ENCODE data around the gene ARMH3. TPM values are rescaled to one million over a fixed set of nuclear protein-coding genes. Genes with fewer than 3 reads are reported as not detected.
"Not testable (repeated sequence)": the region's sequence is repeated elsewhere in the genome, so short reads cannot be mapped to it uniquely, and the experiment has no call there.

Gene ARMH3
- total and polyA plus RNA-seq, 2 donors: 13.4 to 23.0 TPM

DNA sequence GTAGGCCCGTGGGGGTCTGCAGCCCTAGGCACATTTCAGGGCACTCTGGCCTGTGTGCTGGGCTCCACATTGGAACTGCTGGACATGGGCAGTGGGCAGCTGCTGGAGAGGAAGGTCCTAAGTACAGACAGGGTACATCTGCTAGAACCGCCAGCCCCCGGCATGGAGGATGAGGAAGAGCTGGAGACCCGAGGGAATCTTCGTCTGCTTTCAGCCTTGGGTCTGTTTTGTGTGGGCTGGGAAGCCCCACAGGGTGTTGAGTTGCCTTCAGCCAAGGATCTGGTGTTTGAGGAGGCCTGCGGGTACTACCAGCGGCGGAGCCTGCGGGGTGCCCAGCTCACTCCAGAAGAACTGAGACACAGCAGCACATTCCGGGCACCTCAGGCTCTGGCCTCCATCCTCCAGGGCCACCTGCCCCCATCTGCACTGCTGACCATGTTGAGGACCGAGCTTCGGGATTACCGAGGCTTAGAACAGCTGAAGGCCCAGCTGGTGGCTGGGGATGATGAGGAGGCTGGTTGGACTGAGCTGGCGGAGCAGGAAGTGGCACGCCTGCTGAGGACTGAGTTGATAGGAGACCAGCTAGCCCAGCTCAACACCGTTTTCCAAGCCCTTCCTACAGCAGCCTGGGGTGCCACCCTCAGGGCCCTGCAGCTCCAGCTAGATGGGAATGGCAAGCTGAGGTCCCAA is 10.6 kb upstream of the ARMH3 start:
- Histone ChIP-seq H3K4me3 (ENCODE audit: low read depth, low read length) (peak overlapping the region; percentile 93), H3K27ac (ENCODE audit: low read depth) (no peak overlapping the region), H3K4me1 (ENCODE audit: insufficient read depth) (peaks cover 3% of the 10 kb centered on the region), H3K36me3 (ENCODE audit: insufficient read depth) (no peaks in the 10 kb centered on the region)
- no peak for DNase-seq (ENCODE audit: extremely low spot score)
- WGBS: 83% methylated on average over 16 of the region's 16 CpGs

DNA sequence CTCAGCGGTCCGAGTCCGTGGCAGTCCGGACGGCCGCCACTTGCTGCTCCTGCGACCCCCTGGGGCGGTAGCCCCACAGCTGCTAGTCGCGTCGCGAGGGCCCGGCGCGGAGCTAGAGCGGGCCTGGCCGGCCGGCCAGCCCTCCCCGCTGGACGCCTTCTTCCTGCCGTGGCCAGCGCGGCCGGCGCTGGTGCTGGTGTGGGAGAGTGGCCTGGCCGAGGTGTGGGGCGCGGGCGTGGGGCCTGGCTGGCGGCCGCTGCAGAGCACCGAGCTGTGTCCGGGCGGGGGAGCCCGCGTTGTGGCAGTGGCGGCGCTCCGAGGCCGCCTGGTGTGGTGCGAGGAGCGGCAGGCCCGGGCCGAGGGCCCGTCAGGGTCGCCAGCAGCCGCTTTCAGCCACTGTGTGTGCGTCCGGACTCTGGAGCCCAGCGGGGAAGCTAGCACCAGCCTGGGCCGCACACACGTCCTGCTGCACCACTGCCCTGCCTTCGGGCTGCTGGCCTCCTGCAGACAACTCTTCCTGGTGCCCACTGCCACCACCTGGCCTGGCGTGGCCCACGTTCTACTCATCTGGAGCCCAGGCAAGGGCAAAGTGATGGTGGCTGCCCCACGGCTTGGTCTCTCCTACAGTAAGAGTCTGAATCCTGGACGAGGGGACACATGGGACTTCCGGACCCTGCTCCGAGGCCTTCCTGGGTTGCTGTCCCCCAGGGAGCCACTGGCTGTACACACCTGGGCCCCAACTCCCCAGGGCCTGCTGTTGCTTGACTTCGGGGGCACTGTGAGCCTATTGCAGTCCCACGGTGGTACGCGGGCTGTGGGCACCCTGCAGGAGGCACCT is 9.8 kb upstream of the ARMH3 start:
- peaks cover 3% of the 10 kb centered on the region for H3K4me1 ChIP-seq (ENCODE audit: insufficient read depth)
- DNase-seq (ENCODE audit: extremely low spot score): no peak
- H3K4me3 ChIP-seq (ENCODE audit: low read depth, low read length): peak overlapping the region; percentile 93
- peak overlapping the region; percentile 95 for H3K27ac ChIP-seq (ENCODE audit: low read depth)
- no peaks in the 10 kb centered on the region for H3K36me3 ChIP-seq (ENCODE audit: insufficient read depth)
- 8% methylated on average over 63 of the region's 63 CpGs for WGBS

DNA sequence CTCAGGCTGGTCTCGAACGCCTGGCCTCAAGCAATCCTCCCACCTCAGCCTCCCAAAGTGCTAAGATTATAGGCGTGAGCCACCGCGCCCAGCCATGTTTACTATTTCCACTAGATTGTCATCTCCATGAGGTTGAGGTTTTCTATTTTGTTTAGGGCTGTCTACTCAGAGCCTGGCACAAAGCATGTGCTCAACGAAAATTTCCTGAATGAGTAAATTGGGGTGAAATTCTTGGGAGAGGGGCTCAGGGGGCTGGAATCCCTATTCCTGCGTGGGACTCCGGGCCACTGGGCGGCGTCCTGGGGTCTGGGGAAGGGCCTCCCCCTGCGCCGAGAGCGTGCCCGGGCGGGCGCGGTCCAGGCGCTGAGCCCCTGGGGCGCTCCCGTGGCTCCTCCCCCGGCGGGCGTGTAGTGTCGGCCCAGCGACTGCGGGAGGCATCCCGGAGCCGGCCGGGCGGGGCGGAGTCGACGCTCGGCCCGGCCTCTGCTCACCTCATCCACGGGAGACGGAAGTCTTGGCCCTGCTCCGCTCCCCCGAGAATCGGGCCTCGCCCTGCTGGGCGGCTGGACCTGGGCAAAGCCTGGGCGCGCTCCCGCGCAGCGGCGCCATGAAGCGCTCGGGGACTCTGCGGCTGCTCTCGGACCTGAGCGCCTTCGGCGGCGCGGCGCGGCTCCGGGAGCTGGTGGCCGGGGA is 9.0 kb upstream of the ARMH3 start, which contains the start of gene HPS6:
TSS of gene HPS6 (plus strand) at position 482 of the 693 bp plus-strand sequence. CDS start at position 608, 126 bp downstream.
- Histone ChIP-seq H3K36me3 (ENCODE audit: insufficient read depth) (no peaks in the 10 kb centered on the region), H3K4me1 (ENCODE audit: insufficient read depth) (peaks cover 3% of the 10 kb centered on the region), H3K27ac (ENCODE audit: low read depth) (peak within 1 kb of the TSS; percentile 95), H3K4me3 (ENCODE audit: low read depth, low read length) (peak within 1 kb of the TSS; percentile 93)
- whole genome bisulfite sequencing: under 1% methylated on average over 61 of the region's 61 CpGs
- DNase-seq (ENCODE audit: extremely low spot score): peak; percentile 83

DNA sequence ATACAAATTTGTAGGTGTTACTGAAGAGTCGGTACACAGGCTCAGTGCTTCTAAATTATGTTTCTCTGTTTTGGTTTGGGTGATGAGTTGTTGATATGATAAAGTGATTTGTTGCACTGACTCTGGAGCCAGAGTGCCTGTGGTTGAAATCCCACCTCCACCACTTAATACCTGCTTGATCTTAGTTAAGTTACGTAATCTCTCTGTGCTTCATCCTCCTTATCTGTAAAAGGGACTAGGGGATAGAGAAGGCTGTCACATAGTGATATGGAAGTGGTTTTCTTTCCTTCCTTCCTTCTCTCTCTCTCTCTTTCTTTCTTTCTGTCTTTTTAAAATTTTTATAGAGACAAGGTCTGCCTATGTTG is 8.5 kb upstream of the ARMH3 start:
- Histone ChIP-seq H3K36me3 (ENCODE audit: insufficient read depth) (no peaks in the 10 kb centered on the region), H3K4me3 (ENCODE audit: low read depth, low read length) (no peak overlapping the region), H3K4me1 (ENCODE audit: insufficient read depth) (peaks cover 3% of the 10 kb centered on the region), H3K27ac (ENCODE audit: low read depth) (peak overlapping the region; percentile 84)
- DNase-seq (ENCODE audit: extremely low spot score): no peak
- WGBS: 43% methylated on average over 2 of the region's 2 CpGs

DNA sequence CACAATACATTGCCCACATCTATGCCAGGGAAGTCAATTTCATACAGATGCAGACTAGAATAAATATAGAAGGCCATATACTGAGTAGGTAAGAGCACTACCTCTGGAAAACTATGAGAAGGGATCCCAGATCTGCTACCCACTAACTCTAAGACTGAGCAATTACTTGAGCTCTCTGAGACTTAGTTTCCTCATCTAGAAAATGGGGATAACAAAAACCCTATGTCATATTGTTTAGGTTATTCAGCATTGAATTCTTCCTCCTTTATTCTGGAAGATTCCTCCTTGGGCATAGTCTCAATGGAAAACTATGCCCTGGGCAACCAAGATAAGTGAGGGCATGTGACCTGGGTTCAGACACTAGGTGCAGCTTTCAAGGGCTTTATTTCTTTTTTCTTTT is 4.0 kb upstream of the ARMH3 start:
- Histone ChIP-seq H3K4me1 (ENCODE audit: insufficient read depth) (no peaks in the 10 kb centered on the region), H3K27ac (ENCODE audit: low read depth) (no peak overlapping the region), H3K36me3 (ENCODE audit: insufficient read depth) (no peaks in the 10 kb centered on the region), H3K4me3 (ENCODE audit: low read depth, low read length) (no peak overlapping the region)
- DNase-seq (ENCODE audit: extremely low spot score): no peak

DNA sequence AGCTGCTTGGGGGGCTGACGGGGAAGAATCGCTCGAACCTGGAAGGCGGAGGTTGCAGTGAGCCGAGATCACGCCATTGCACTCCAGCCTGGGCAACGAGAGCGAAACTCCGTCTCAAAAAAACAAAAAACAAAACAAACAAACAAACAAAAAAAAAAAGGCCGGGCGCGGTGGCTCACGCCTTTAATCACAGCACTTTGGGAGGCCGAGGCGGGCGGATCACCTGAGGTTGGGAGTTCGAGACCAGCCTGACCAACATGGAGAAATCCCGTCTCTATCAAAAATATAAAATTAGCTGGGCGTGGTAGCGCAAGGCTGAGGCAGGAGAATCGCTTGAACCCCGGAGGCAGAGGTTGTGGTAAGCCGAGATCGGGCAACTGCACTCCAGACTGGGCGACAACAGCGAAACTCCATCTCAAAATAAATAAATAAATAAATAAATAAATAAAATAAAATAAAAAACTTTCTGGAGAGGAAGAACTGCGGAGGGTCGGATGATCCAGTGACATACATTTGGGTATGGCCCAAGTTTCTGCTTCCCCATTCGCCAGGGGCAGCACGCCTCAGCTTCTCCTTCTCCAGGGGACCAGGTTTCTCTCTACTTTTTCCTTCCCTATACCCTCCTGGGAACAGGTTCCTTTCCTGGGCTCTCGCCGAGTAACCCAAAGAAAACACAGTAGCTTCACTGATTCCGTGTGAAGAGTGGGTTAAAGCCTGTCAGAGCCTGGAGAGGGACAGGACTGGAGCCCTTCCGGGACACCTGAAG is 909 bp downstream of the ARMH3 start:
- not testable (repeated sequence) for H3K4me1 ChIP-seq (ENCODE audit: insufficient read depth); H3K36me3 ChIP-seq (ENCODE audit: insufficient read depth); DNase-seq (ENCODE audit: extremely low spot score)
- Histone ChIP-seq H3K4me3 (ENCODE audit: low read depth, low read length) (peak overlapping the region; percentile 86), H3K27ac (ENCODE audit: low read depth) (peak overlapping the region; percentile 93)
- 69% methylated on average over 34 of the region's 34 CpGs for WGBS

DNA sequence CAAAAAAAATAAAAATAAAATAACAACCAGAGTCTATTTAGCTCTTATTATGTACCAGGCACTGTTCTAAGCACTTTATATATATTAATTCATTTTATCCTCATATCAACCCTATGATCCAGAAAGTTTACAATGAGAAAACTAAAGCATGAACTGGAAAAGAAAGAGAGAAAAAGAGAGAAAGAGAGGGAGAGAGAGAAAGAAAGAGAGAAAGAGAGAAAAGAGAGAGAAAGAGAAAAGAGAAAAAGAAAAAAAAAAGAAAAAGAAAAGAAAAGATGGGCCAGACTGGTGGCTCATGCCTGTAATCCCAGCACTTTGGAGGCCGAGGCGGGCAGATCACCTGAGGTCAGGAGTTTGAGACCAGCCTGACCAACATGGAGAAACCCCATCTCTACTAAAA is 9.9 kb downstream of the ARMH3 start:
- 99% methylated on average over 2 of the region's 2 CpGs for WGBS
- no peak for DNase-seq (ENCODE audit: extremely low spot score)
- Histone ChIP-seq H3K27ac (ENCODE audit: low read depth) (no peak overlapping the region), H3K36me3 (ENCODE audit: insufficient read depth) (no peaks in the 10 kb centered on the region), H3K4me1 (ENCODE audit: insufficient read depth) (no peaks in the 10 kb centered on the region), H3K4me3 (ENCODE audit: low read depth, low read length) (no peak overlapping the region)

DNA sequence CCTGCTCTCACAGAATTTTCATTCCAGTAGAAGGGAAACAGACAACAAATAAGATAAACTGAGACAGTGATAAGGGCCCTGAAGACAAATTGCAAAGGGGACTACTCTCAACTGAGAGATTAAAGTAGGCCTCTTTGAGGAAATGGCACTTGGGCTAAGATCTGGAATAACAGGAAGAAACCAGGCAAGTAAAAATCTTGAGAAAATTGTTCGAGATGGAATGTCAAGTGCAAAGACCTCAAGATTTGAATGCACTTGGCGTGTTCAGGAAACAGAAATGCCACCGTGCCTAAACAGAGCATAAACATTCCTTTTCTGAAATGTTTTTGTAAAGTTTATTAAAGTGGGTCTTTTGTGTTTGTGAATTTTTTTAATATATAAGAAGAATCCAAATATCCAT is 10.7 kb downstream of the ARMH3 start:
- 64% methylated on average over 3 of the region's 3 CpGs for WGBS
- H3K4me3 ChIP-seq (ENCODE audit: low read depth, low read length): no peak overlapping the region

DNA sequence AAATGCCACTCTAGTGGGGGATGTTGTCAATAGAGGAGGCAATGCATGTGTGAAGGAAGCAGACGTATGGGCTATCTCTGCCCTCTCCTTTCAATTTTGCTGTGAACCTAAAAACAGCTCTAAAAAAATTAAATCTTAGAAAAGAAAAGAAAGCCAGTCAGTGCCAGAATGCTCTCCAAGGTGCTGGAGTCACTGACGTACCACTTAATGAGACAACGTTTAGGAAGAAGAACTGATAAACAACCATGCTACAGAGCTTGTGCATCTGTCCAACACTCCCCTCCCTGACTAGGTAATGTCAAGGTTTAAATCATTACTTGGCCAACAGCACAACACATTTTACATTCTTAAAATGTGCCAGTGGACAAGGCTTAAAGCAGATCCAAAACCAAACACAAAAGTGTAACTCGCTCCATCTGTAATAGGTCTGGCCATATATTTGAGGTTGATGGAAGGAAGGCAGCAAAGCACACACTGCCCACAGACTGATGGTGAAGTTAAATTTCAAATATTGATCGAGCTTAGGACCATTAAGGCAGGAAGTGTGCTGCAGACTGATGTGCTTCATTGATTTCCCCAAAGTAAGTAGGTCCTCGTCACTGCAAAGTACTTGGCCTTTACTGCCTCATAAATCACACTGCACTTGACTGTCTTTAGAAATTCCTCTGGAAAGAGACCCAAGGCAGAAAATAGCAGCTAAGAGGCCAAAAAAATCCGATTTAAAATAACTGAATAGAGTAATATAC is 15.5 kb downstream of the ARMH3 start:
- no peak for DNase-seq (ENCODE audit: extremely low spot score)
- 56% methylated on average over 7 of the region's 7 CpGs for WGBS
- Histone ChIP-seq H3K36me3 (ENCODE audit: insufficient read depth) (peaks cover 2% of the 10 kb centered on the region), H3K4me1 (ENCODE audit: insufficient read depth) (no peaks in the 10 kb centered on the region), H3K27ac (ENCODE audit: low read depth) (no peak overlapping the region), H3K4me3 (ENCODE audit: low read depth, low read length) (no peak overlapping the region)

More for the DNA sequence above, 10.7 kb downstream of the ARMH3 start:
- DNase-seq (ENCODE audit: extremely low spot score): no peak
- no peak overlapping the region for H3K27ac ChIP-seq (ENCODE audit: low read depth)
- H3K4me1 ChIP-seq (ENCODE audit: insufficient read depth): no peaks in the 10 kb centered on the region
- no peaks in the 10 kb centered on the region for H3K36me3 ChIP-seq (ENCODE audit: insufficient read depth)

DNA sequence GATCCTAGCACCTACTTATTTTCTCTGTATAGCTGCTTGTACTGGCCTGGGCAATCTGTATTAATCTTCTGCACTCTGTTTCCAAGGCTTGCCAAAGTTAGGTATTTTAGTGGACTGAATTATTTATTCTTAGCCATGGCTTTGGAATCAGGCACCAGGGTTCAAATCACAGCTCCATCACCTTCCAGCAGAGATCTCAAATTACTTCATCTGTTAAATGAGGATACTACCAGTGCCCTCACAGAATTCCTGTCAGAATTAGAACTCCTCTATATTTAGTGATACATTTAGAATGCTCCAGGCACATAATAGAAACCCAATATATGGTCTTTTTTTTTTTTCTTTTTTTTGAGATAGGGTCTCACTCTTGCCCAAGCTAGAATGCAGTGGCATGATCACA is 17.6 kb downstream of the ARMH3 start:
- Histone ChIP-seq H3K36me3 (ENCODE audit: insufficient read depth) (peaks cover 2% of the 10 kb centered on the region), H3K4me3 (ENCODE audit: low read depth, low read length) (no peak overlapping the region), H3K4me1 (ENCODE audit: insufficient read depth) (no peaks in the 10 kb centered on the region), H3K27ac (ENCODE audit: low read depth) (no peak overlapping the region)
- no peak for DNase-seq (ENCODE audit: extremely low spot score)

DNA sequence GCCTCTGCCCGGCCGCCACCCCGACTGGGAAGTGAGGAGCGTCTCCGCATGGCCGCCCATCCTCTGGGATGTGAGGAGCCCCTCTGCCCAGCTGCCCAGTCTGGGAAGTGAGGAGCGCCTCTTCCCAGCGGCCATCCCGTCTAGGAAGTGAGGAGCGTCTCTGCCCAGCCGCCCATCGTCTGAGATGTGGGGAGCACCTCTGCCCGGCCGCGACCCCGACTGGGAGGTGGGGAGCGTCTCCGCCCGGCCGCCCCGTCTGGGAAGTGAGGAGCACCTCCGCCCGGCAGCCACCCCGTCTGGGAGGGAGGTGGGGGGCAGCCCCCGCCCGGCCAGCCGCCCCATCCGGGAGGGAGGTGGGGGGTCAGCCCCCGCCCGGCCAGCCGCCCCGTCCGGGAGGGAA is 20.2 kb downstream of the ARMH3 start:
- DNase-seq (ENCODE audit: extremely low spot score); H3K36me3 ChIP-seq (ENCODE audit: insufficient read depth); H3K4me3 ChIP-seq (ENCODE audit: low read depth, low read length); H3K4me1 ChIP-seq (ENCODE audit: insufficient read depth); H3K27ac ChIP-seq (ENCODE audit: low read depth): not testable (repeated sequence)
- 96% methylated on average over 33 of the region's 33 CpGs for WGBS

DNA sequence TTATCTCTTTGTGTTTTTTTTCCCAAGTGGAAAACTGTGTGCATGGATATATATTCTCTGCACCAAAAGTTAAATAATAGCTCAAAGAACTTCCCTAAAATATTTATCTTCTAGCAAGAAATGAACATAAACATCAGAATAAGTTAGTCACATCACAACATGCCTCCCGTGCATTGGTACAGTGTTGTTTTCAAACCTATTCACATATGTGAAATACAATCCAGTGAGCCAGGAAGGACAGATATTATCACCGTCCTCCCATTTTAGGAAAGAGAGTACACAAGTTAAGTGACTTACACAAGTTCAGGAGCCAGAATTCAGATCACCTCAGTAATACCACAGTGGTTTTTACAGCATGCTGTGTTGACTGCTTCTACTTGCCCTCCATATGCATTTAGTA is 22.2 kb downstream of the ARMH3 start:
- Histone ChIP-seq H3K4me1 (ENCODE audit: insufficient read depth) (no peaks in the 10 kb centered on the region), H3K4me3 (ENCODE audit: low read depth, low read length) (no peak overlapping the region), H3K27ac (ENCODE audit: low read depth) (no peak overlapping the region), H3K36me3 (ENCODE audit: insufficient read depth) (peaks cover 2% of the 10 kb centered on the region)
- DNase-seq (ENCODE audit: extremely low spot score): no peak
- 87% methylated on average over 2 of the region's 2 CpGs for WGBS

DNA sequence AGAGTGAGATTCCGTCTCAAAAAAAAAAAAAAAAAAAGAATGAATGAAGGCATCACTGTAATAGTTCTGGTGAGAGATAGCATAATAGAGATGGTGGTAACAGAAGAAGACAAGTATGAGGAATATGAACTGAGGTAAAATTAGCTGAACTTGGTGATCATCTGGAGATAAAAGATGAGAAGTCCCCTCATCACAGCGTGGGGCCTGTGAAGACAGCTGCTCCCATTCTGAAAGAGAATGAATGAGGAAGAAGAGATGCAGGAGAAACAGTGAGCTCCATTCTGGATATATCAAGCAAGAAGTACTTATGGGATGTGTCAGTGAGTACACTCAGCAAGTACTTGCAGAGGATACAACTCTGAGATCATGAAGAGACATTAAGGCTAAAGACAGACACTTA is 28.7 kb downstream of the ARMH3 start:
- no peak for DNase-seq (ENCODE audit: extremely low spot score)
- 89% methylated on average over 2 of the region's 2 CpGs for WGBS

More for the DNA sequence above, 28.7 kb downstream of the ARMH3 start:
- H3K36me3 ChIP-seq (ENCODE audit: insufficient read depth): peaks cover 8% of the 10 kb centered on the region
- no peak overlapping the region for H3K27ac ChIP-seq (ENCODE audit: low read depth)
- no peaks in the 10 kb centered on the region for H3K4me1 ChIP-seq (ENCODE audit: insufficient read depth)
- H3K4me3 ChIP-seq (ENCODE audit: low read depth, low read length): no peak overlapping the region

Data from urinary bladder (tissue), 4 donors.